Uterus (tissue), 4 donors: ENCODE measurements around the gene VIM. TPM values are rescaled to one million over a fixed set of nuclear protein-coding genes. Genes with fewer than 3 reads are reported as not detected.

ENCODE experiments used
- DNase-seq, 2 donors: peaks; one replicate each; pipeline ENCODE4 v3.0.0-alpha.2; 2019 to 2020
- H3K27ac ChIP-seq, 2 donors: fragments of 200-600 bp; sonication (generic); 1 replicate in 1 of 2; 2 replicates in 1 of 2; pipeline ENCODE4 v1.5.1; 2016 to 2018
- H3K27me3 ChIP-seq, 2 donors: fragments of 200-600 bp; sonication (generic); one replicate each; pipeline ENCODE4 v1.5.1; 2018 to 2019; ENCODE audit warnings: control low read depth in 1 of 2
- H3K36me3 ChIP-seq, 2 donors: fragments of 200-600 bp; sonication (generic); one replicate each; pipeline ENCODE4 v1.5.1; 2019; ENCODE audit warnings: control low read depth in 1 of 2
- H3K4me1 ChIP-seq, 2 donors: fragments of 200-600 bp; sonication (generic); one replicate each; pipeline ENCODE4 v1.5.1; 2018 to 2019; ENCODE audit warnings: control low read depth in 1 of 2
- H3K4me3 ChIP-seq, 2 donors: fragments of 200-600 bp; sonication (generic); 1 replicate in 1 of 2; 2 replicates in 1 of 2; pipeline ENCODE4 v1.5.1; 2018 to 2019; ENCODE audit warnings: mild to moderate bottlenecking in 1 of 2
- H3K9me3 ChIP-seq, 2 donors: fragments of 200-600 bp; sonication (generic); one replicate each; pipeline ENCODE4 v1.5.1; 2019; ENCODE audit warnings: control low read depth in 1 of 2
- CTCF ChIP-seq, 4 experiments: fragments of 200-600 bp in 2 of 4; fragments of 450-650 bp in 2 of 4; sonication (generic) in 2 of 4; IDR thresholded peaks; one replicate each; pipeline ENCODE4 v1.5.1; 2016 to 2019; ENCODE audit warnings: antibody characterized with exemption in 4 of 4, mild to moderate bottlenecking in 2 of 4, moderate library complexity in 1 of 4
- POLR2A ChIP-seq, 2 donors: fragments of 450-650 bp; IDR thresholded peaks; one replicate each; pipeline ENCODE4 v1.6.1; 2016; ENCODE audit warnings: antibody characterized with exemption in 2 of 2, mild to moderate bottlenecking in 1 of 2, moderate library complexity in 1 of 2
- intact Hi-C: fragments of 100-400 bp; cut with DNase I; formaldehyde crosslinking; loops from one replicate; pipeline ENCODE4 v1.15.1; 2023; ENCODE audit warnings: low total_unique reads
- total RNA-seq, 4 donors: library from RNA; depleted of rRNA in 3 of 4; stranded (reverse); fragments of >200 nt in 3 of 4; gene quantifications; one replicate each; pipeline versions ENCODE4 v1.1.0 to v1.2.4, GENCODE V29; 2014 to 2023
- donor health status: DM: yes; HTN: yes; CAD: no.

VIM gene
- total RNA-seq, 4 donors from 2014 or later: 1,892 to 2,495 (median 2,052) TPM

DNA sequence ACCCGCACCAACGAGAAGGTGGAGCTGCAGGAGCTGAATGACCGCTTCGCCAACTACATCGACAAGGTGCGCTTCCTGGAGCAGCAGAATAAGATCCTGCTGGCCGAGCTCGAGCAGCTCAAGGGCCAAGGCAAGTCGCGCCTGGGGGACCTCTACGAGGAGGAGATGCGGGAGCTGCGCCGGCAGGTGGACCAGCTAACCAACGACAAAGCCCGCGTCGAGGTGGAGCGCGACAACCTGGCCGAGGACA, 1.6 kb downstream of the VIM start:
- DNase-seq: no peak
- Histone ChIP-seq H3K27ac (peak overlapping the region; percentile 100), H3K4me3 (peak overlapping the region; percentile 93 to 97), H3K36me3 (no peaks in the 10 kb centered on the region), H3K27me3 (no peaks in the 10 kb centered on the region), H3K9me3 (no peaks in the 10 kb centered on the region), H3K4me1 (no peaks in the 10 kb centered on the region)
- TF ChIP-seq POLR2A (IDR thresholded peaks at IDR 0.05) (no peak), CTCF (IDR thresholded peaks at IDR 0.05) (no peak)
- intact Hi-C loops: no loop called here

- DNase-seq: peak; percentile 81 to 84
- intact Hi-C loops: no loop called here
These were observed 2.1 kb downstream of the VIM start for GRCh38 chr10:17229967-17230682.

GRCh38 chr10:17231788-17232187, 3.7 kb downstream of the VIM start:
- intact Hi-C loops: no loop called here
- Histone ChIP-seq H3K27ac (peak overlapping the region; percentile 100), H3K36me3 (no peaks in the 10 kb centered on the region), H3K27me3 (no peaks in the 10 kb centered on the region), H3K4me3 (peak overlapping the region; percentile 20 to 97), H3K4me1 (peaks cover 5 to 7% of the 10 kb centered on the region in 2 donors), H3K9me3 (no peaks in the 10 kb centered on the region)
- no peak for TF ChIP-seq POLR2A (IDR thresholded peaks at IDR 0.05)
- DNase-seq: no peak

More at GRCh38 chr10:17229967-17230682, 2.1 kb downstream of the VIM start:
- TF ChIP-seq CTCF (IDR thresholded peaks at IDR 0.05): peak in 1 of 4 experiments; percentile 29
- TF ChIP-seq POLR2A (IDR thresholded peaks at IDR 0.05): peak; percentile 50 to 63
- Histone ChIP-seq H3K4me1 (no peaks in the 10 kb centered on the region), H3K27me3 (no peaks in the 10 kb centered on the region), H3K4me3 (peak overlapping the region; percentile 93 to 97), H3K9me3 (no peaks in the 10 kb centered on the region), H3K27ac (peak overlapping the region; percentile 100), H3K36me3 (no peaks in the 10 kb centered on the region)

DNA sequence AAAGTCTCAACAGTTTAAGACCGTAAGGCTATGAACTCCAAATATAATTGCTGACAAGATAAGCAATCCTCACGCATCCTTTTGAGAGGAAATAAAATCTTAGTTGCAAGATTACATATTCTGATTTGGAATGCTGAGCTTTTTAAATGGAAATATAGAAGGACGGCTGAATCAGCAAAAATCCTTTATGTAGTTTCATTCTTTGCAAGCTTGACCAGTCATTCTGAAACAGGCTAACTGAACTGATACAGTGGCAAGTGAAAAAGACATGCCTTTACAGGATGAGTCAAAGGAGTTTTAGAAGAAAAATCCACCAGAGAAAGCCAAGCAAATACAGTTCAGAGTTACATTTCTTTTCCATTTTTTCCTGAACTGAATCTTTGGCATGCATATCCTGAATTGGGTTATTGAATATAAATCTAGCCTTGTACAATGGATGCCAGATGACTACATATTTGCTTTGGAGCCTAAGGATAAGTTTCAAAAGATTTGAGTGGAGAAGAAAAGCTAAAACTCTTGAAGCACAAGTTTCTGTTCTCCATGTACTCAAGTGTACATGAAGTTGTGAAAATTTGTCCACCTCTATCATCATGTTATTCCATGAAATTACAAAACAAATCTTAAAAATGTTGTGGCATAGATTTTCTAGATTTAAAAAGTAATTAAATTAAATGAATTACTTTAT, 4.4 kb downstream of the VIM start:
- no peaks in the 10 kb centered on the region for H3K27me3 ChIP-seq
- DNase-seq: no peak
- peaks cover 5 to 7% of the 10 kb centered on the region in 2 donors for H3K4me1 ChIP-seq
- H3K36me3 ChIP-seq: no peaks in the 10 kb centered on the region
- H3K9me3 ChIP-seq: no peaks in the 10 kb centered on the region
- peak overlapping the region; percentile 20 to 97 for H3K4me3 ChIP-seq
- TF ChIP-seq CTCF (IDR thresholded peaks at IDR 0.05): no peak
- TF ChIP-seq POLR2A (IDR thresholded peaks at IDR 0.05): no peak
- intact Hi-C loops: no loop called here
- H3K27ac ChIP-seq: peak overlapping the region; percentile 100

- Histone ChIP-seq H3K4me1 (peaks cover 5 to 7% of the 10 kb centered on the region in 2 donors), H3K9me3 (no peaks in the 10 kb centered on the region), H3K4me3 (no peak overlapping the region), H3K27ac (peak overlapping the region; percentile 100), H3K27me3 (no peaks in the 10 kb centered on the region), H3K36me3 (no peaks in the 10 kb centered on the region)
- intact Hi-C loops: no loop called here
- peak; percentile 41 to 52 for DNase-seq
- TF ChIP-seq POLR2A (IDR thresholded peaks at IDR 0.05): no peak
- TF ChIP-seq CTCF (IDR thresholded peaks at IDR 0.05): no peak
These were observed 5.4 kb downstream of the VIM start for GRCh38 chr10:17233286-17233991.
